Smooth muscle cell (in vitro differentiated cells): ENCODE measurements around the gene ADGRG3. TPM values are rescaled to one million over a fixed set of nuclear protein-coding genes. Genes with fewer than 3 reads are reported as not detected.

Source experiments
- DNase-seq: peaks from one replicate; lab custom pipeline; 2025; ENCODE audit not compliant: unreplicated experiment; lab: John Stamatoyannopoulos, UW
- H2AFZ ChIP-seq: fragments of 200-600 bp; sonication (generic); 2 replicates; pipeline ENCODE4 v1.6.0; 2016; ENCODE audit warnings: antibody characterized with exemption, low read depth, mild to moderate bottlenecking
- H3F3A ChIP-seq: fragments of 200-600 bp; sonication (generic); 2 replicates; pipeline ENCODE4 v1.6.0; 2017; ENCODE audit warnings: antibody characterized with exemption, low read depth
- H3K27ac ChIP-seq: fragments of 200-600 bp; sonication (generic); 2 replicates; pipeline ENCODE4 v1.5.1; 2016; ENCODE audit warnings: low read depth, mild to moderate bottlenecking
- H3K27me3 ChIP-seq: fragments of 200-600 bp; sonication (generic); 2 replicates; pipeline ENCODE4 v1.6.1; 2016; ENCODE audit warnings: low read depth, mild to moderate bottlenecking
- H3K36me3 ChIP-seq: fragments of 200-600 bp; sonication (generic); 2 replicates; pipeline ENCODE4 v1.5.1; 2016; ENCODE audit warnings: low read depth
- H3K4me1 ChIP-seq: fragments of 200-600 bp; sonication (generic); 2 replicates; pipeline ENCODE4 v1.5.1; 2016; ENCODE audit warnings: low read depth
- H3K4me2 ChIP-seq: fragments of 200-600 bp; sonication (generic); 2 replicates; pipeline ENCODE4 v1.6.0; 2016; ENCODE audit warnings: mild to moderate bottlenecking
- H3K4me3 ChIP-seq: fragments of 200-600 bp; sonication (generic); 2 replicates; pipeline ENCODE4 v1.5.1; 2016; ENCODE audit warnings: mild to moderate bottlenecking
- H3K79me2 ChIP-seq: fragments of 200-600 bp; sonication (generic); 2 replicates; pipeline ENCODE4 v1.6.0; 2016; ENCODE audit warnings: low read depth, mild to moderate bottlenecking
- H3K9ac ChIP-seq: fragments of 200-600 bp; sonication (generic); 2 replicates; pipeline ENCODE4 v1.6.0; 2016; ENCODE audit warnings: low read depth
- H3K9me3 ChIP-seq: fragments of 200-600 bp; sonication (generic); replicated peaks from 2 replicates; pipeline ENCODE4 v1.5.1; 2016; ENCODE audit warnings: low read depth
- H4K20me1 ChIP-seq: fragments of 200-600 bp; sonication (generic); 2 replicates; pipeline ENCODE4 v1.6.0; 2016; ENCODE audit warnings: low read depth
- WGBS: methylation state at CpG from one replicate; pipeline ENCODE4 v1.1.7; 2016; ENCODE audit warnings: low lambda C conversion rate; 5-methylcytosine and 5-hydroxymethylcytosine counted together
- polyA plus RNA-seq: library from polyadenylated mRNA; unstranded; fragments of >200 nt; fragmentation: Nextera tagmentation; extraction: Ambion mirVana; gene quantifications from 2 replicates; pipeline ENCODE4 v1.2.1, GENCODE V29; 2016
- total RNA-seq: library from RNA; depleted of rRNA; stranded (reverse); fragments of >200 nt; gene quantifications from 2 replicates; pipeline ENCODE4 v1.2.3, GENCODE V29; 2014
- TF ChIP-seq, protein P1 (sequence below): fragments of 200-600 bp; sonication (generic); IDR thresholded peaks from 2 replicates; pipeline ENCODE4 v1.5.1; 2017; ENCODE audit warnings: borderline replicate concordance, mild to moderate bottlenecking, antibody characterized with exemption; ENCODE audit not compliant: insufficient read depth, poor library complexity, severe bottlenecking

Gene ADGRG3
- total and polyA plus RNA-seq, 2 experiments from 2014 or later, result 0.13 TPM; not detected in 1

DNA sequence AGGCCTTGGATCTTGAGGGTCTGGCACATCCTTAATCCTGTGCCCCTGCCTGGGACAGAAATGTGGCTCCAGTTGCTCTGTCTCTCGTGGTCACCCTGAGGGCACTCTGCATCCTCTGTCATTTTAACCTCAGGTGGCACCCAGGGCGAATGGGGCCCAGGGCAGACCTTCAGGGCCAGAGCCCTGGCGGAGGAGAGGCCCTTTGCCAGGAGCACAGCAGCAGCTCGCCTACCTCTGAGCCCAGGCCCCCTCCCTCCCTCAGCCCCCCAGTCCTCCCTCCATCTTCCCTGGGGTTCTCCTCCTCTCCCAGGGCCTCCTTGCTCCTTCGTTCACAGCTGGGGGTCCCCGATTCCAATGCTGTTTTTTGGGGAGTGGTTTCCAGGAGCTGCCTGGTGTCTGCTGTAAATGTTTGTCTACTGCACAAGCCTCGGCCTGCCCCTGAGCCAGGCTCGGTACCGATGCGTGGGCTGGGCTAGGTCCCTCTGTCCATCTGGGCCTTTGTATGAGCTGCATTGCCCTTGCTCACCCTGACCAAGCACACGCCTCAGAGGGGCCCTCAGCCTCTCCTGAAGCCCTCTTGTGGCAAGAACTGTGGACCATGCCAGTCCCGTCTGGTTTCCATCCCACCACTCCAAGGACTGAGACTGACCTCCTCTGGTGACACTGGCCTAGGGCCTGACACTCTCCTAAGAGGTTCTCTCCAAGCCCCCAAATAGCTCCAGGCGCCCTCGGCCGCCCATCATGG, 4.0 kb upstream of the ADGRG3 start:
- DNase-seq, result no peak
- Histone ChIP-seq H3K9me3 (no peaks in the 10 kb centered on the region), H3K36me3 (no peaks in the 10 kb centered on the region), H3K27me3 (no peaks in the 10 kb centered on the region), H3K4me2 (no peak overlapping the region), H3K4me1 (no peaks in the 10 kb centered on the region), H4K20me1 (no peaks in the 10 kb centered on the region), H2AFZ (no peak overlapping the region), H3K27ac (no peak overlapping the region), H3F3A (no peaks in the 10 kb centered on the region), H3K4me3 (no peak overlapping the region), H3K9ac (no peak overlapping the region), H3K79me2 (no peaks in the 10 kb centered on the region)
- TF ChIP-seq, protein P1, sequence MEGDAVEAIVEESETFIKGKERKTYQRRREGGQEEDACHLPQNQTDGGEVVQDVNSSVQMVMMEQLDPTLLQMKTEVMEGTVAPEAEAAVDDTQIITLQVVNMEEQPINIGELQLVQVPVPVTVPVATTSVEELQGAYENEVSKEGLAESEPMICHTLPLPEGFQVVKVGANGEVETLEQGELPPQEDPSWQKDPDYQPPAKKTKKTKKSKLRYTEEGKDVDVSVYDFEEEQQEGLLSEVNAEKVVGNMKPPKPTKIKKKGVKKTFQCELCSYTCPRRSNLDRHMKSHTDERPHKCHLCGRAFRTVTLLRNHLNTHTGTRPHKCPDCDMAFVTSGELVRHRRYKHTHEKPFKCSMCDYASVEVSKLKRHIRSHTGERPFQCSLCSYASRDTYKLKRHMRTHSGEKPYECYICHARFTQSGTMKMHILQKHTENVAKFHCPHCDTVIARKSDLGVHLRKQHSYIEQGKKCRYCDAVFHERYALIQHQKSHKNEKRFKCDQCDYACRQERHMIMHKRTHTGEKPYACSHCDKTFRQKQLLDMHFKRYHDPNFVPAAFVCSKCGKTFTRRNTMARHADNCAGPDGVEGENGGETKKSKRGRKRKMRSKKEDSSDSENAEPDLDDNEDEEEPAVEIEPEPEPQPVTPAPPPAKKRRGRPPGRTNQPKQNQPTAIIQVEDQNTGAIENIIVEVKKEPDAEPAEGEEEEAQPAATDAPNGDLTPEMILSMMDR, result no peak
- 92% methylated on average over 15 of the region's 15 CpGs for WGBS

DNA sequence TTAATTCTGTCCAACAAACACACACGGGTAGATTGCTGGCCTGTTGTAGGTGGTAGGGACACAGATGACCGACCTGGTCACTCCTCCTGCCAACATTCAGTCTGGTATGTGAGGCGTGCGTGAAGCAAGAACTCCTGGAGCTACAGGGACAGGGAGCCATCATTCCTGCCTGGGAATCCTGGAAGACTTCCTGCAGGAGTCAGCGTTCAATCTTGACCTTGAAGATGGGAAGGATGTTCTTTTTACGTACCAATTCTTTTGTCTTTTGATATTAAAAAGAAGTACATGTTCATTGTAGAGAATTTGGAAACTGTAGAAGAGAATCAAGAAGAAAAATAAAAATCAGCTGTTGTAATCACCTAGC, 3.5 kb upstream of the ADGRG3 start:
- no peaks in the 10 kb centered on the region for H4K20me1 ChIP-seq
- no peaks in the 10 kb centered on the region for H3K9me3 ChIP-seq
- TF ChIP-seq, protein P1, result no peak
- H3F3A ChIP-seq, result no peaks in the 10 kb centered on the region
- no peaks in the 10 kb centered on the region for H3K79me2 ChIP-seq
- H3K4me2 ChIP-seq, result no peak overlapping the region
- H3K27me3 ChIP-seq, result no peaks in the 10 kb centered on the region
- no peak overlapping the region for H3K4me3 ChIP-seq
- no peaks in the 10 kb centered on the region for H3K4me1 ChIP-seq
- H3K27ac ChIP-seq, result no peak overlapping the region
- WGBS, result 95% methylated on average over 6 of the region's 6 CpGs
- no peak overlapping the region for H2AFZ ChIP-seq
- no peaks in the 10 kb centered on the region for H3K36me3 ChIP-seq
- no peak overlapping the region for H3K9ac ChIP-seq
- DNase-seq, result no peak

DNA sequence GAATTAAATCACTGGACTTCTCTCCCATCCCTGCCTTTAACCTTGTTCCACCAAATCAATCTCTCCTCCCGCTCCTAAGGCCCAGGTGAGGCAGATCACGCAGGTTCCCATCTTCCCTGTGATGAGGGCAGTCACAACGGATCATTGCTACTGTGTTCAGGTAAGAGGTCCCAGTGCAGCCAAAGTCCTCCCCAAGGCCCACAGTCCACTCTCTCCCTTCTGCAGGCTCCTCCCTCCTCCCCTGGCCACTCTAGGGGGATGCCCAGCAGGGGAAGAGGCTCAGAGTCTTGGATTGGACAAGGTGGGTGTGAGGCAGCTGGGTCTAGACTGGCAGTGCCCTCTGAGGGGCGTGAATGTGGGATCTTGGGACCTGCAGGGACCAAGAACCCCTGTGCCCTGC, 2.6 kb upstream of the ADGRG3 start:
- Histone ChIP-seq H3K4me2 (no peak overlapping the region), H3K79me2 (no peaks in the 10 kb centered on the region), H2AFZ (no peak overlapping the region), H3F3A (no peaks in the 10 kb centered on the region), H4K20me1 (no peaks in the 10 kb centered on the region), H3K9ac (no peak overlapping the region), H3K36me3 (no peaks in the 10 kb centered on the region), H3K4me1 (no peaks in the 10 kb centered on the region), H3K27ac (no peak overlapping the region), H3K27me3 (no peaks in the 10 kb centered on the region), H3K4me3 (no peak overlapping the region), H3K9me3 (no peaks in the 10 kb centered on the region)
- DNase-seq, result no peak
- WGBS, result 92% methylated on average over 3 of the region's 4 CpGs
- TF ChIP-seq, protein P1, result no peak

DNA sequence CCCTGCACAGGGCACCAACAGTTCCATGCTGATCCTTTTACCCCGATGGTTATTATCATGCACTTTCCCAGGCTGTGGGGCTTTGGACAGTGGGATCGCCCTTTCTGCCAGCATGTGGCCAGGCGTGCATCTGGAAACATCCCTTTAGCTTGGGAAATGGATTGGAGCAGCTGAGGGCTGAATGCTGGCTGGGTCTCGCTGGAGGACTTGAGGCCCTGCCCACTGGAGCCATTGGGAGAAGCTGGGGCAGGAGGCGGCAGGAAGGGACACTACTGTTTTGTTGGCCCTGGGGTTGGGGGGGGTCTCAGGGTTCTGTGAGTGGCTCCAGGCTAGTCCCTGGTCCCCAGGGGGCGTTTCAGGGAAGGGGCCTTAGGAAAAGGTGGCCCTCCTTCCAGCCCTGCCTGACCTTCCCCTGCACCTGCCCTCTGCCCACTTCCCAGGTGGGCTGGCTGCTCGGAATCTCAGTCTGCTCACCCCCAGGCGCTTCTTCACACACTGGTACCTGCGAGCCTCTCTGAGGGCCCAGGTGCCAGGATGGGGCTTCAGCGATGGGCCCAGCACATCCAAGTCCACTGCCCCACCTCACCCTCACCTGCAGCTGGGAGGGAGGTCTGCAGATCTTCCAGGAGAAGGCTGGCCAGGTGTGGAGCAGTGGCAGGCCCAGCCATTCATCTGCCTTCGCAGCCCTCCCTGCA, 1.6 kb upstream of the ADGRG3 start:
- no peak for DNase-seq
- Histone ChIP-seq H3K4me2 (no peak overlapping the region), H2AFZ (no peak overlapping the region), H3K9ac (no peak overlapping the region), H3K36me3 (no peaks in the 10 kb centered on the region), H3K79me2 (no peaks in the 10 kb centered on the region), H3K4me3 (no peak overlapping the region), H3K9me3 (no peaks in the 10 kb centered on the region), H4K20me1 (no peaks in the 10 kb centered on the region), H3K4me1 (no peaks in the 10 kb centered on the region), H3K27ac (no peak overlapping the region), H3F3A (no peaks in the 10 kb centered on the region), H3K27me3 (no peaks in the 10 kb centered on the region)
- TF ChIP-seq, protein P1, result no peak
- WGBS, result 91% methylated on average over 10 of the region's 11 CpGs
